Caco-2 (cell line): ENCODE measurements around the gene RTKN2. TPM values are rescaled to one million over a fixed set of nuclear protein-coding genes. Genes with fewer than 3 reads are reported as not detected.
"Not testable (repeated sequence)": the region's sequence is repeated elsewhere in the genome, so short reads cannot be mapped to it uniquely, and the experiment has no call there.

Experiments used
- BruUV-seq: library from RNA; stranded (reverse); fragments of 400-500 nt; replicated peaks from 2 replicates; lab custom pipeline; 2021; lab: Mats Ljungman, UMichigan
- CTCF ChIA-PET: fragments of 300-600 bp; sonication (Branson Sonifier 250); formaldehyde crosslinking; loops from one replicate; lab custom pipeline; 2022; ENCODE audit warnings: antibody characterized with exemption; lab: Charles Lee
- POLR2A ChIA-PET: fragments of 300-600 bp; sonication (Branson Sonifier 250); formaldehyde crosslinking; loops from one replicate; lab custom pipeline; 2022; ENCODE audit warnings: antibody characterized with exemption; lab: Charles Lee
- DNase-seq, 2 experiments: peaks; one replicate each; pipeline versions ENCODE4 v3.0.0 to v3.0.0-alpha.2; 2020 to 2022
- H3K27me3 ChIP-seq: replicated peaks from 2 replicates; pipeline ENCODE4 v1.6.0; 2011; ENCODE audit warnings: low read length; ENCODE audit not compliant: control insufficient read depth, insufficient read depth
- H3K36me3 ChIP-seq: 2 replicates; pipeline ENCODE4 v1.5.1; 2011; ENCODE audit warnings: low read length; ENCODE audit not compliant: control insufficient read depth, insufficient read depth
- H3K4me1 ChIP-seq: fragments of 250-450 bp; sonication (Bioruptor Pico); 2 replicates; pipeline ENCODE4 v1.5.1; 2020; ENCODE audit warnings: mild to moderate bottlenecking
- H3K4me3 ChIP-seq: 2 replicates; pipeline ENCODE4 v1.5.1; 2011; ENCODE audit warnings: low read depth, mild to moderate bottlenecking, control low read depth, low read length
- H3K9me3 ChIP-seq: fragments of 250-450 bp; sonication (Bioruptor Pico); 2 replicates; pipeline ENCODE4 v1.5.1; 2020; ENCODE audit warnings: mild to moderate bottlenecking, moderate library complexity
- H3K27ac Mint-ChIP-seq: one replicate; pipeline ENCODE4 v1.8.0; 2022; ENCODE audit warnings: mixed read lengths; ENCODE audit not compliant: unreplicated experiment
- H3K27me3 Mint-ChIP-seq: one replicate; pipeline ENCODE4 v1.8.0; 2022; ENCODE audit warnings: mixed read lengths; ENCODE audit not compliant: insufficient read depth, unreplicated experiment
- H3K36me3 Mint-ChIP-seq: one replicate; pipeline ENCODE4 v1.8.0; 2022; ENCODE audit warnings: mild to moderate bottlenecking, mixed read lengths; ENCODE audit not compliant: insufficient read depth, unreplicated experiment
- H3K4me1 Mint-ChIP-seq: one replicate; pipeline ENCODE4 v1.8.0; 2022; ENCODE audit warnings: low read depth, mixed read lengths; ENCODE audit not compliant: unreplicated experiment
- H3K4me3 Mint-ChIP-seq: one replicate; pipeline ENCODE4 v1.8.0; 2022; ENCODE audit warnings: mild to moderate bottlenecking, moderate library complexity, mixed read lengths; ENCODE audit not compliant: unreplicated experiment
- H3K9me3 Mint-ChIP-seq: one replicate; pipeline ENCODE4 v1.8.0; 2022; ENCODE audit warnings: mixed read lengths; ENCODE audit not compliant: unreplicated experiment
- CTCF ChIP-seq, 2 experiments: fragments of 200-600 bp in 1 of 2; IDR thresholded peaks; 1 replicate in 1 of 2; 2 replicates in 1 of 2; pipeline versions ENCODE4 v1.5.1 to v1.8.0; 2011 to 2022; ENCODE audit warnings: antibody characterized with exemption in 1 of 2, control low read depth in 1 of 2, inconsistent platforms in 1 of 2, low read depth in 1 of 2, low read length in 1 of 2, mild to moderate bottlenecking in 1 of 2, moderate library complexity in 1 of 2; ENCODE audit not compliant: insufficient read depth in 1 of 2, severe bottlenecking in 1 of 2, unreplicated experiment in 1 of 2
- intact Hi-C: fragments of 100-400 bp; cut with micrococcal nuclease; formaldehyde crosslinking; loops from one replicate; pipeline ENCODE4 v1.10.0; 2022; ENCODE audit not compliant: unreplicated experiment
- total RNA-seq: library from RNA; stranded (reverse); gene quantifications from 2 replicates; pipeline ENCODE4 v1.2.3, GENCODE V29; 2022

RTKN2 gene
- total RNA-seq, 1 experiment from 2014 or later = 37.1 TPM

- H3K9me3 ChIP-seq = peaks cover 8% of the 10 kb centered on the region
- H3K4me3 Mint-ChIP-seq = no peak overlapping the region
- H3K4me1 ChIP-seq = no peaks in the 10 kb centered on the region
- H3K9me3 Mint-ChIP-seq = no peaks in the 10 kb centered on the region
- ChIA-PET CTCF (no interaction called here), POLR2A (no interaction called here)
- no peak for DNase-seq
- H3K27me3 ChIP-seq = peaks cover 2% of the 10 kb centered on the region; the same call in 1 of the 2 replicates
- TF ChIP-seq CTCF (IDR thresholded peaks at IDR 0.05; ENCODE audit: insufficient read depth in 1 of 2, low read depth in 1 of 2, low read length in 1 of 2, severe bottlenecking in 1 of 2, unreplicated experiment in 1 of 2) = no peak
- H3K4me1 Mint-ChIP-seq = no peaks in the 10 kb centered on the region
- H3K4me3 ChIP-seq = no peak overlapping the region
- no peaks in the 10 kb centered on the region for H3K36me3 Mint-ChIP-seq
- no TSS peak for BruUV-seq
- intact Hi-C loops = no loop called here
- no peak overlapping the region for H3K27ac Mint-ChIP-seq
- peaks cover 18% of the 10 kb centered on the region for H3K27me3 Mint-ChIP-seq
- H3K36me3 ChIP-seq = no peaks in the 10 kb centered on the region
Observed at GRCh38 chr10:62297857-62298256, 29.2 kb upstream of the RTKN2 start.

- intact Hi-C loops = no loop called here
- ChIA-PET CTCF (no interaction called here), POLR2A (no interaction called here)
- no peaks in the 10 kb centered on the region for H3K4me1 ChIP-seq
- no peak overlapping the region for H3K4me3 Mint-ChIP-seq
- H3K36me3 ChIP-seq = no peaks in the 10 kb centered on the region
- no peaks in the 10 kb centered on the region for H3K4me1 Mint-ChIP-seq
- H3K9me3 ChIP-seq = no peaks in the 10 kb centered on the region
- H3K27me3 Mint-ChIP-seq = peaks cover 10% of the 10 kb centered on the region
- TF ChIP-seq CTCF (IDR thresholded peaks at IDR 0.05; ENCODE audit: insufficient read depth in 1 of 2, low read depth in 1 of 2, low read length in 1 of 2, severe bottlenecking in 1 of 2, unreplicated experiment in 1 of 2) = no peak
- no peak overlapping the region for H3K27ac Mint-ChIP-seq
- no peaks in the 10 kb centered on the region for H3K27me3 ChIP-seq
- no peak for DNase-seq
- no peak overlapping the region for H3K4me3 ChIP-seq
- no TSS peak for BruUV-seq
- H3K36me3 Mint-ChIP-seq = no peaks in the 10 kb centered on the region
- no peaks in the 10 kb centered on the region for H3K9me3 Mint-ChIP-seq
Observed at GRCh38 chr10:62284221-62284620, 15.6 kb upstream of the RTKN2 start.

- H3K36me3 Mint-ChIP-seq, H3K27ac Mint-ChIP-seq, H3K4me1 Mint-ChIP-seq, H3K9me3 ChIP-seq, H3K27me3 ChIP-seq, intact Hi-C loops, H3K4me3 Mint-ChIP-seq, CTCF ChIA-PET, H3K36me3 ChIP-seq, H3K9me3 Mint-ChIP-seq, H3K4me3 ChIP-seq, DNase-seq, BruUV-seq, H3K27me3 Mint-ChIP-seq: not testable (repeated sequence)
- POLR2A ChIA-PET = interaction anchor here (0.9 kb wide), 1 partner anchor 13 kb away, joined by 5 read pairs; the partner anchor contains the start of gene RTKN2
- H3K4me1 ChIP-seq = peaks cover 11% of the 10 kb centered on the region
Observed at GRCh38 chr10:62281348-62281747, 12.7 kb upstream of the RTKN2 start.

GRCh38 chr10:62280392-62280791 lies 11.7 kb upstream of the RTKN2 start:
- H3K4me1 Mint-ChIP-seq = peaks cover 16% of the 10 kb centered on the region
- CTCF ChIA-PET = interaction anchor here (1.4 kb wide), 1 partner anchor 16 kb away, joined by 3 read pairs; no protein-coding TSS in a partner anchor
- H3K27me3 Mint-ChIP-seq, BruUV-seq, H3K36me3 Mint-ChIP-seq, H3K27ac Mint-ChIP-seq, H3K4me3 ChIP-seq, H3K9me3 ChIP-seq, H3K27me3 ChIP-seq, H3K36me3 ChIP-seq, intact Hi-C loops, DNase-seq, H3K4me3 Mint-ChIP-seq, H3K9me3 Mint-ChIP-seq: not testable (repeated sequence)
- POLR2A ChIA-PET = interaction anchor here (0.9 kb wide), 1 partner anchor 12 kb away, joined by 5 read pairs; the partner anchor contains the start of gene RTKN2
- H3K4me1 ChIP-seq = peaks cover 11% of the 10 kb centered on the region
